HG03025 (cell line): ENCODE results near the gene DCAF4.
"Not testable (repeated sequence)": the region's sequence is repeated elsewhere in the genome, so short reads cannot be mapped to it uniquely, and the experiment has no call there.

ENCODE experiments used
- ATAC-seq: cut with Tn5 transposase; IDR thresholded peaks from one replicate; pipeline ENCODE4 v1.9.1; 2021; ENCODE audit warnings: mild to moderate bottlenecking, moderate library complexity; ENCODE audit not compliant: unreplicated experiment, low FRiP score

The DCAF4 gene

DNA sequence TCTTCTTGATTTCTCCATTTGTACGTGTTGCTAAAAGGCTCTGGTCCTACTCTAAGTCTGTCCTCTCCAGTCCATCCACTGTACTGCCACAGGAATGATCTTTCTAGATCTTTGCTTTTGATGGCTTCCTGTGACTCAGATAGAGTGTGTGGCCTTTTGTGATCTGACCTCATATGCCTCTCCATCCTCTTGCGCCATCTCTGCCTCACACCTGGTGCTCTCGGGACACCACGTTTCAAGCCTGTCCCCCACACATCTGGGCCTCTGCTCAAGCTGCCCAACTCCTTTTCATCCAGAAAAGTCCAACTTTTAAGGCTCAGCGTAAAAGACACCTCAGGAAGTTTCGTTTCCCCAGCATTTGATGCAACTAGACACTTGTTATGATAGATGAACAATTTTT is 39.0 kb downstream of the DCAF4 start:
- no peak for ATAC-seq

- ATAC-seq, result no peak
Observed at GRCh38 chr14:72966038-72966437, 39.8 kb downstream of the DCAF4 start.

DNA sequence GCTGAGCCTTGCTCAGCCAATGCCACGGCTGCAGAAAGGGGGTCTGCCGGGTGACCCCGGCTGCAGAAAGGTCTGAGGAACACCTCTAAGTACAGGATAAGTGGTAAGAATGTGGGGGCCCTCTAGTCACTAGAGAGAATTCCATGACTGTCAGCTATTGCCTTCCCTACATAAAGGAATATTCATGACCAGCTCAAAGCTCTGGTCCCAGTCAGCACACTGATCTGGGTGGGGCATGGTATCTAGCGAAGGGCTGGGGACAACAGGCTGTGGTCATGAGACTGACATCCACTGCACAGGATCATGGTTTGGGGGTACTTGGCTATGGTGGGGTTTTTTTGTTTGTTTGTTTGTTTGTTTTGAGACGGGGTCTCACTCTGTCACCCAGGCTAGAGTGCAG is 42.1 kb downstream of the DCAF4 start:
- ATAC-seq, result no peak

GRCh38 chr14:72970058-72970630 is 43.9 kb downstream of the DCAF4 start:
- ATAC-seq, result no peak

DNA sequence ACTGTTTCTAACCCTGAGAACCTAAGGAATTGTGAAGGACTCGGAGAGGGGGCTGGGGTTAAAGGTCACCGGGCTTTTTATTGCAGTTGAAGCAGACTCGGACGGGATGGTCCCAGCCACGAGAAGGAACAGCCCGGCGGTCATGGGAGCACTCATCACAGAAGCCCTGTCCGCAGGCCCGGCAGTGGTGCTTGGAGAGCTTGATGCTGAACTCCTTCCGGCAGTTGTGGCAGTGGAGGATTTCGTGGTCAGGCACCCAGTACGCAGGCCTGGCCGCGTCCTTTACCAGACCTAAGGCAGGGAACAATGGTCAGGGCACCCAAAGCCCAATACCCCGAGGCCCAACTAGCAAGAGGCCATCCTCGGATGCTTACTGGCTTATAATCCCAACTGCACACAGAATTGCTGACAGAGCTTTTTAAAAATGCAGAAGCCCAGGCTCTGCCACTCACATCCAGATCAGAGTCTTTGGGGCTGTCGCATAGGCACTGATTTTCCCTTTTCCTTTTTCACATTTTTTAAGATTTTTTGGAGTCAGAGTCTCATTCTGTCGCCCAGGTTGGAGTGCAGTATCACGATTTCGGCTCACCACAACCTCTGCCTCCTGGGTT is 44.7 kb downstream of the DCAF4 start:
- no peak for ATAC-seq

DNA sequence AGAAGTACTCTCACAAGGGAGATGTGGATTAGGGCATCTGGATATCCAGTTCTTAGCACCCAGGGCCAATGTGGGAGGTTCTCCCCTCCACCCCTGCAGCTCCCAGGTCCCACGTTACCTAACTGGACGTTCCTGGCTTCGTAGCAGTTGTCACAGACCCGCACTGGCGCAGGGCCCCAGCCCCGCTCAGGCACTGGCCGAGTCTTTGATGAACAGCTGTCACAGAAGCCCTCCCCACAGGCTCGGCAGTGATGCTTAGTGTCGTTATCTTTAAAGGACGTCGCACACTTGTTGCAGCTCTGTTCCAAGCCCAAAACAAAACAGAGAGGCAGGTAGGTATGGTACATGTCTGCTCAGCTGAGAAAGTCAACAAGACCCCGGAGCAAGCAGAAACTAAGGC is 48.4 kb downstream of the DCAF4 start:
- ATAC-seq, result no peak

DNA sequence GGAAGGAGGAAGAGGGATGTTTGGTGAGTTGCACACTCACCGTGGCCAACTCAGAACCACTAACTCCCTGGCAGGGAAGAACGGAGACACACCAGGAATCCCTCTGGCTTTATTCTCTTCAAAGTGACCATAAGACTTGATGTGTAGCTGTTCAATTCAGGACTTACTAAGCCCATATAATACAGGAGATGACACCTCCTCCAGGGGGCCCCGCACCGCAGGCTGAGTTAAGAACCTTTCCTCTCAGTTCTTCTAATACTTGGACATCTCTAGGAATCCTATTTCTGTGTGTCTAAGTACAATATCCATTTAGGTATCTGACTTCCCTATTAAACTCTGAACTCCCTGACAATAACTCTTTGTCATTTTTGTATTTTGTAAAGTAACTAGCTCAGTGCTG is 49.5 kb downstream of the DCAF4 start:
- no peak for ATAC-seq

DNA sequence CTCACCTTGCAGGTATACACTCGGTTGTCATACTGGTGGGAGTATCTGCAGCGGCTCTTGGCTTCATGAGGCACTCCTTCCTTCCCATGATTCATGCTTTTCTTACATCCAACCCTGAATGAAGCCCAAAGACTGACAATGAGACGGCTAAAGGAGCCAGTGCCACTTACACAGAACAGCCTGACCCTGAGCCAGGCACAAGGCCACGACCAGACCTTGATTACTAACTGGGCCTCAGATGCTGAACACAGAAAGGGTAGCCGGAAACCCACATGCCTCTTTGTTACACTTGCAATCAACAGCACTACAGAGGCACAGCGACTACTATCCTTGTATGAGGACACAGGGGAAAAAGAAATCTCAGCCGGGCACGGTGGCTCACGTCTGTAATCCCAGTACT is 52.6 kb downstream of the DCAF4 start:
- ATAC-seq, result no peak

DNA sequence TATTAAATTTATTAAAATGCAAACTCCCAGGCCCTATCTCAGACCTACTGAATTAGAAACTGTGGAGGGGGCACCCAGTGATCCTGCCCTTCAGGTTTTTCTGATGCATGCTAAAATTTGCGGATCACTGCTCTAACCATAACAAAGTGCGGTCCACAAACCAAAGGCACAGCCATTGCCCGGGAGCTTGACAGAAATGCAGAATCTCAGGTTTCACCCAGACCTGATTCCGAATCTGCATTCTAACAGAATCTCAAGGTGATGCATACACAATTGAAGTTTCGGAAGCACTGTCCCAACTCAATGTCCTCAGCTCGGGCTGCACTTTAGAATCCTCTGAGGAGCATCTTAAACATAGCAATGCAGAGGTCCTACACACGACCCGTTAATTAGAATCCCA is 54.6 kb downstream of the DCAF4 start:
- no peak for ATAC-seq

DNA sequence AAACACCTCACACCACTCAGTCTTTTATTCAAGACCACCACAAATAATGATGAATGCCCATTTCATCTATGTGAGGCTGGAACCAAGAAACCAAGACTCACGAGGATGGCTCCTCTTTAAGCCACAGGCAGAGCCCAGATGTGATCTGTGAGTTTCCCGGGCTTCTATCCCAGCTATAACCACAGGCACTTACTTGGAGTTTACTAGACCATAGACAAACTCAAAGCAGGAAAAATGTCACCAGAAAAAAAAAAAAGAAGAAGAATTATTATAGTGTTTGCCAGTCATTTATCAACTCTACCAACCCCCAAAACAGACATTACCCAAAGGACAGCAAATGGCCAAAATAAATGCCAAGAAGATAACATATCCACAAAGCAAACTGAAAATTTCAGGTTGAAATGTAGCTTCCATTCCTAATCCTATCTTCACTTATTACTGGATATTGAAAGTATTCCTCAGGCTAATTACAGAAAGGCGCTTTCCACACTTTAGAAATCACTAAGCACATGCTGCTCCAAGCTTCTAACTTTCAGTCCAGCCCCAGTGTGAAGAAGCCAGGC is 56.0 kb downstream of the DCAF4 start:
- no peak for ATAC-seq

DNA sequence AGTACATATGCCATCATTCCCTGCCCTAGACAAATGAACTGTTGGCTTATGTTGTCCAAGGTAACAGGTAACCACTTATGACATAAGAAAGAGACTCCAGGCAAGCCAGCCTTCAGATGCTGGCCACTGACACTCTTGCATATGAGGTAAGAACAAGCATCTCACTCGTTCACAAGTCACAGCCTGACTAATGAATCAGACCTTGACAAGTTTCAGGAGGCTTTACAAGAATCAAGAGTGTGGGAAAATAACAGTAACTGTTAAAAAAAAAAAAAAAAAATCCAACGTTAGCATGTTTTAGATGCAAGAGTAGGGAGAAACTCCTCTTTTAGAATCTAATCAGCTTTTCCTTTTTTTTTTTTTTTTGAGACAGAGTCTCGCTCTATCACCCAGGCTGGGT is 60.0 kb downstream of the DCAF4 start:
- no peak for ATAC-seq

GRCh38 chr14:72986857-72987256 is 60.6 kb downstream of the DCAF4 start:
- no peak for ATAC-seq

GRCh38 chr14:72990171-72990570 is 63.9 kb downstream of the DCAF4 start:
- no peak for ATAC-seq

- ATAC-seq, result no peak
Observed at GRCh38 chr14:72996916-72997315, 70.7 kb downstream of the DCAF4 start.

GRCh38 chr14:72998252-72998903 is 72.1 kb downstream of the DCAF4 start:
- ATAC-seq, result no peak

DNA sequence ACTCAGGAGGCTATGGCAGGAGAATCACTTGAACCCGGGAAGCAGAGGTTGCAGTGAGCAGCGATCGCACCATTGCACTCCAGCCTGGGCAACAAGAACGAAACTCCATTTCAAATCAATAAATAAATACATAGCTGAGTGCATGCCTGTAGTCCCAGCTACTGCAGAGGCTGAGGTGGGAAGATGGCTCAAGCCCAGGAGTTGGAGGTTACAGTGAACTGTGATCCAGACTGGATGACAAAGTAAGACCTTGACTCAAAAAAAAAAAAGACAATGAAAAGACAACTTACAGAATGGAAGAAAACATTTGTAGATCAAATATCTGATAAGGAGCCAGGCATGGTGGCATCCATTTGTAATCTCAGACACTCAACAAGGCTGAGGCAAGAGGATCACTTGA is 73.1 kb downstream of the DCAF4 start:
- ATAC-seq, result no peak

- no peak for ATAC-seq
Observed at GRCh38 chr14:73000073-73000472, 73.8 kb downstream of the DCAF4 start.

DNA sequence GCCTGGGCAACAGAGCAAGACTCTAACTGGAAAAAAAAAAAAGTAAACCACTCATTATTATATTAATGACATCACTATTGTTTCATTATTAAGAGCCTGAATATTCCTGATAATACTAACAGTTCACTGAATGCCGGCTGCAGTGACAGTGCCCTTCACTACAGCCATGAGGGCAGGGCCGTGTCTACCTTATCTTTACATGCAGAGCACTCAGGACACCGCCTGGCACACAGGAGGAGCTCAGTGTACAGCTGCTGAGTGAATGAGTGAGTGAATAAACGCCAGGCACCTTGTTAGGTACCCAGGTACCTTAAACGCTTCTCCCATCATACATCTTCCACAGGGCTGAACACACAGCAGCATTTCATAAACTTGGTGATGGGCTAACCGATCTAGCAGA is 77.4 kb downstream of the DCAF4 start:
- ATAC-seq, result no peak

- not testable (repeated sequence) for ATAC-seq
Observed at GRCh38 chr14:73004641-73005040, 78.4 kb downstream of the DCAF4 start.

GRCh38 chr14:73007835-73008234 is 81.6 kb downstream of the DCAF4 start:
- no peak for ATAC-seq

GRCh38 chr14:73008501-73008900 is 82.2 kb downstream of the DCAF4 start:
- ATAC-seq, result no peak
